Keratinocyte (primary cell): Measurements from ENCODE around the gene HSD17B2. TPM values are rescaled to one million over a fixed set of nuclear protein-coding genes. Genes with fewer than 3 reads are reported as not detected.
"Not testable (repeated sequence)": the region's sequence is repeated elsewhere in the genome, so short reads cannot be mapped to it uniquely, and the experiment has no call there.

ENCODE experiments used
- DNase-seq: peaks from one replicate; pipeline ENCODE4 v3.0.0-alpha.2; 2011; ENCODE audit warnings: low read depth, missing footprints, low spot score
- FAIRE-seq: peaks from 2 replicates; lab custom pipeline; 2011; peaks lifted over from hg19 to GRCh38; lab: Jason Lieb, UNC
- H2AFZ ChIP-seq: 2 replicates; pipeline ENCODE4 v1.6.0; 2012; ENCODE audit warnings: low read length, control low read depth, inconsistent platforms; ENCODE audit not compliant: control insufficient read depth
- H3K27ac ChIP-seq: 2 replicates; pipeline ENCODE4 v1.5.1; 2011; ENCODE audit warnings: low read length; ENCODE audit not compliant: control insufficient read depth, insufficient read depth
- H3K27me3 ChIP-seq: 3 replicates; pipeline ENCODE4 v1.6.0; 2011; ENCODE audit warnings: low read length; ENCODE audit not compliant: control insufficient read depth, insufficient read depth; ENCODE audit errors: extremely low read depth
- H3K36me3 ChIP-seq, 2 experiments: 2 replicates in 1 of 2; 3 replicates in 1 of 2; pipeline ENCODE4 v1.5.1; 2011; ENCODE audit warnings: low read length in 2 of 2, mild to moderate bottlenecking in 1 of 2; ENCODE audit not compliant: control insufficient read depth in 2 of 2, insufficient read depth in 2 of 2; ENCODE audit errors: extremely low read depth in 1 of 2
- H3K4me1 ChIP-seq: 3 replicates; pipeline ENCODE4 v1.5.1; 2011; ENCODE audit warnings: low read length; ENCODE audit not compliant: control insufficient read depth, insufficient read depth; ENCODE audit errors: extremely low read depth
- H3K4me2 ChIP-seq: 3 replicates; pipeline ENCODE4 v1.6.0; 2011; ENCODE audit warnings: low read depth, low read length; ENCODE audit not compliant: control insufficient read depth, insufficient read depth; ENCODE audit errors: extremely low read depth
- H3K4me3 ChIP-seq, 3 experiments: fragments of 200-600 bp in 1 of 3; sonication (generic) in 1 of 3; 2 replicates in 2 of 3; 3 replicates in 1 of 3; pipeline ENCODE4 v1.5.1; 2011 to 2016; ENCODE audit warnings: low read length in 3 of 3, mild to moderate bottlenecking in 3 of 3, control low read depth in 2 of 3, inconsistent platforms in 1 of 3, low read depth in 1 of 3, mixed read lengths in 1 of 3, mixed run types in 1 of 3, moderate library complexity in 1 of 3; ENCODE audit not compliant: control insufficient read depth in 2 of 3, insufficient read depth in 2 of 3; ENCODE audit errors: extremely low read depth in 1 of 3
- H3K79me2 ChIP-seq: 2 replicates; pipeline ENCODE4 v1.6.0; 2012; ENCODE audit warnings: low read length; ENCODE audit not compliant: control insufficient read depth, insufficient read depth
- H3K9ac ChIP-seq: 3 replicates; pipeline ENCODE4 v1.6.0; 2011; ENCODE audit warnings: low read length; ENCODE audit not compliant: control insufficient read depth, insufficient read depth; ENCODE audit errors: extremely low read depth
- H3K9me1 ChIP-seq: 3 replicates; pipeline ENCODE4 v1.6.0; 2011; ENCODE audit warnings: low read length; ENCODE audit not compliant: control insufficient read depth, insufficient read depth; ENCODE audit errors: extremely low read depth
- H3K9me3 ChIP-seq: 2 replicates; pipeline ENCODE4 v1.5.1; 2012; ENCODE audit warnings: low read depth, low read length; ENCODE audit not compliant: control insufficient read depth
- H4K20me1 ChIP-seq: 3 replicates; pipeline ENCODE4 v1.6.0; 2011; ENCODE audit warnings: low read length; ENCODE audit not compliant: control insufficient read depth, insufficient read depth; ENCODE audit errors: extremely low read depth
- CTCF ChIP-seq, 3 experiments: IDR thresholded peaks in 1 of 3; conservative IDR thresholded peaks in 1 of 3; optimal IDR thresholded peaks in 1 of 3; 2 replicates in 2 of 3; 3 replicates in 1 of 3; pipeline versions ENCODE3 to v1.5.1; 2011; ENCODE audit warnings: low read length in 3 of 3, mild to moderate bottlenecking in 3 of 3, moderate library complexity in 2 of 3, control low read depth in 1 of 3, inconsistent platforms in 1 of 3; ENCODE audit not compliant: insufficient read depth in 2 of 3; ENCODE audit errors: extremely low read depth in 1 of 3
- EZH2 ChIP-seq: IDR thresholded peaks from one replicate; pipeline ENCODE4 v1.6.1; 2012; ENCODE audit warnings: inconsistent platforms, mild to moderate bottlenecking, low read length, moderate library complexity
- dilution Hi-C: fragments of 300-500 bp; cut with MboI; formaldehyde crosslinking; loops from one replicate; pipeline ENCODE4 v1.7.0; 2020; ENCODE audit warnings: low sequenced_read_pairs; ENCODE audit not compliant: extremely low pct_ligation_motif_present
- polyA plus RNA-seq, 5 experiments: library from polyadenylated mRNA; depleted of rRNA in 3 of 5; stranded (reverse) in 3 of 5; stranded (forward) in 1 of 5; unstranded in 1 of 5; fragments of >200 nt; gene quantifications; 1 replicate in 1 of 5; 2 replicates in 3 of 5; 3 replicates in 1 of 5; pipeline versions ENCODE4 v1.2.1 to v1.2.3, GENCODE V29; 2011 to 2012; ENCODE audit warnings: missing spikeins in 2 of 5, low read depth in 1 of 5, low replicate concordance in 1 of 5

The HSD17B2 gene
- polyA plus RNA-seq, 1 donor (not counting 4 experiments of a cell fraction or from before 2014, with no cell fraction given): 3.1 TPM

- no peak overlapping the region for H3K9ac ChIP-seq
- H3K4me2 ChIP-seq: no peak overlapping the region
- no peaks in the 10 kb centered on the region for H4K20me1 ChIP-seq
- H3K4me3 ChIP-seq: no peak overlapping the region
- no peak overlapping the region for H3K27ac ChIP-seq
- no peak for FAIRE-seq
- no peaks in the 10 kb centered on the region for H3K9me3 ChIP-seq
- no peak for TF ChIP-seq CTCF (optimal IDR thresholded peaks at IDR 0.05 in 1 of 3, IDR thresholded peaks at IDR 0.05 in 1 of 3, conservative IDR thresholded peaks at IDR 0.05 in 1 of 3; ENCODE audit: extremely low read depth in 1 of 3, insufficient read depth in 2 of 3, low read length in 3 of 3)
- TF ChIP-seq EZH2: no peak
- no peaks in the 10 kb centered on the region for H3K27me3 ChIP-seq
- H2AFZ ChIP-seq: no peak overlapping the region
- dilution Hi-C loops: no loop called here
- no peaks in the 10 kb centered on the region for H3K9me1 ChIP-seq
- H3K36me3 ChIP-seq: no peaks in the 10 kb centered on the region
- no peaks in the 10 kb centered on the region for H3K79me2 ChIP-seq
- no peak for DNase-seq
- H3K4me1 ChIP-seq: peaks cover 19% of the 10 kb centered on the region
Observed at GRCh38 chr16:82108100-82108499, 73.0 kb downstream of the HSD17B2 start.

GRCh38 chr16:82108774-82109173, 73.7 kb downstream of the HSD17B2 start:
- no peak for TF ChIP-seq CTCF (optimal IDR thresholded peaks at IDR 0.05 in 1 of 3, IDR thresholded peaks at IDR 0.05 in 1 of 3, conservative IDR thresholded peaks at IDR 0.05 in 1 of 3; ENCODE audit: extremely low read depth in 1 of 3, insufficient read depth in 2 of 3, low read length in 3 of 3)
- TF ChIP-seq EZH2: no peak
- DNase-seq (no peak), FAIRE-seq (no peak)
- Histone ChIP-seq H3K9ac (no peak overlapping the region), H3K4me3 (no peak overlapping the region), H3K79me2 (no peaks in the 10 kb centered on the region), H4K20me1 (no peaks in the 10 kb centered on the region), H3K4me1 (peaks cover 19% of the 10 kb centered on the region), H3K9me3 (no peaks in the 10 kb centered on the region), H3K27ac (no peak overlapping the region), H2AFZ (no peak overlapping the region), H3K9me1 (no peaks in the 10 kb centered on the region), H3K27me3 (no peaks in the 10 kb centered on the region), H3K4me2 (no peak overlapping the region), H3K36me3 (no peaks in the 10 kb centered on the region)
- dilution Hi-C loops: no loop called here

- FAIRE-seq, dilution Hi-C loops, H3K27ac ChIP-seq, H3K27me3 ChIP-seq, H3K9ac ChIP-seq, H4K20me1 ChIP-seq, DNase-seq, H3K9me1 ChIP-seq, H2AFZ ChIP-seq, H3K9me3 ChIP-seq, H3K4me3 ChIP-seq, H3K36me3 ChIP-seq, H3K79me2 ChIP-seq, H3K4me2 ChIP-seq: not testable (repeated sequence)
- H3K4me1 ChIP-seq: peaks cover 19% of the 10 kb centered on the region
Observed at GRCh38 chr16:82109266-82109665, 74.2 kb downstream of the HSD17B2 start.
